Thyroid gland (tissue), 4 donors: ENCODE measurements around the gene NCAPD2. TPM values are rescaled to one million over a fixed set of nuclear protein-coding genes. Genes with fewer than 3 reads are reported as not detected.

ENCODE experiments used
- DNase-seq, 2 donors: peaks; one replicate each; pipeline ENCODE4 v3.0.0-alpha.2; 2019
- H3K27ac ChIP-seq, 3 donors: fragments of 200-600 bp; sonication (generic); 1 replicate in 2 of 3; 2 replicates in 1 of 3; pipeline ENCODE4 v1.5.1; 2016 to 2019; ENCODE audit warnings: mild to moderate bottlenecking in 1 of 3, moderate library complexity in 1 of 3
- H3K27me3 ChIP-seq: fragments of 200-600 bp; sonication (generic); one replicate; pipeline ENCODE4 v1.5.1; 2019
- H3K36me3 ChIP-seq, 2 donors: fragments of 200-600 bp; sonication (generic); one replicate each; pipeline ENCODE4 v1.5.1; 2016 to 2019
- H3K4me1 ChIP-seq, 2 donors: fragments of 200-600 bp; sonication (generic); one replicate each; pipeline ENCODE4 v1.5.1; 2017 to 2019
- H3K4me3 ChIP-seq, 3 donors: fragments of 200-600 bp; sonication (generic); replicated peaks in 1 of 3; 1 replicate in 2 of 3; 2 replicates in 1 of 3; pipeline ENCODE4 v1.5.1; 2016; ENCODE audit warnings: mild to moderate bottlenecking in 1 of 3
- H3K9me3 ChIP-seq: fragments of 200-600 bp; sonication (generic); one replicate; pipeline ENCODE4 v1.5.1; 2017
- POLR2A ChIP-seq, 2 donors: fragments of 450-650 bp; IDR thresholded peaks; one replicate each; pipeline ENCODE4 v1.6.1; 2017; ENCODE audit warnings: antibody characterized with exemption in 2 of 2, mild to moderate bottlenecking in 2 of 2, moderate library complexity in 1 of 2
- WGBS, 2 donors: methylation state at CpG; one replicate each; pipeline ENCODE4 v1.1.5; 2017; 5-methylcytosine and 5-hydroxymethylcytosine counted together
- intact Hi-C: fragments of 100-400 bp; cut with DNase I; formaldehyde crosslinking; loops from one replicate; pipeline ENCODE4 v1.15.1; 2023
- total RNA-seq, 4 donors: library from RNA; depleted of rRNA; stranded (reverse); fragments of >200 nt; gene quantifications; one replicate each; pipeline ENCODE4 v1.2.3, GENCODE V29; 2016
- TF ChIP-seq, protein P1 (sequence below), 6 experiments: fragments of 200-600 bp in 3 of 6; fragments of 450-650 bp in 3 of 6; sonication (generic) in 3 of 6; IDR thresholded peaks; one replicate each; pipeline ENCODE4 v1.5.1; 2016 to 2019; ENCODE audit warnings: antibody characterized with exemption in 6 of 6, mild to moderate bottlenecking in 2 of 6, inconsistent platforms in 1 of 6, moderate library complexity in 1 of 6

NCAPD2 gene
- total RNA-seq, 4 donors from 2014 or later: 22.4 to 31.8 (median 28.6) TPM

DNA sequence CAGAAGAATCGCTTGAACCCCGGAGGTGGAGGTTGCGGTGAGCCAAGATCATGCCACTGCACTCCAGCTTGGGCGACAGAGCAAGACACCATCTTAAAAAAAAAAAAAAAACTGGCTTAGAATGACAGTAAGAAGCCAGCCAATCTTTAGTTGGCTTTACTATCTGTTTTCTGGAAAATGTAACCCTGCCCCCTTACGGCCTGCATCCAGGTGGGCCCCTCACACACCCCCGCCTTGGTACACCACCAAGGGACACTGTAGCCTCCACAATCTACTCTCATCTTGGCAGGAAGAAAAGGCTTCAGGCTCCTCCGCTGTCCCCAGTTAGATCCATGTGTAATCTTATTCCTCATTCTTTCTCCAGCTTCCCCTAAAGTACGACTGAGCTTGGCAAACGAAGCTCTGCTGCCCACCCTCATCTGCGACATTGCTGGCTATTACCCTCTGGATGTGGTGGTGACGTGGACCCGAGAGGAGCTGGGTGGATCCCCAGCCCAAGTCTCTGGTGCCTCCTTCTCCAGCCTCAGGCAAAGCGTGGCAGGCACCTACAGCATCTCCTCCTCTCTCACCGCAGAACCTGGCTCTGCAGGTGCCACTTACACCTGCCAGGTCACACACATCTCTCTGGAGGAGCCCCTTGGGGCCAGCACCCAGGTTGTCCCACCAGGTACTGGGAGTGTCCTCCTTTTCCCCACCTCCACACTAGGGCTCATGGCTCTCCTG lies 35.5 kb upstream of the NCAPD2 start:
- no peak for TF ChIP-seq POLR2A (IDR thresholded peaks at IDR 0.05)
- TF ChIP-seq, protein P1, sequence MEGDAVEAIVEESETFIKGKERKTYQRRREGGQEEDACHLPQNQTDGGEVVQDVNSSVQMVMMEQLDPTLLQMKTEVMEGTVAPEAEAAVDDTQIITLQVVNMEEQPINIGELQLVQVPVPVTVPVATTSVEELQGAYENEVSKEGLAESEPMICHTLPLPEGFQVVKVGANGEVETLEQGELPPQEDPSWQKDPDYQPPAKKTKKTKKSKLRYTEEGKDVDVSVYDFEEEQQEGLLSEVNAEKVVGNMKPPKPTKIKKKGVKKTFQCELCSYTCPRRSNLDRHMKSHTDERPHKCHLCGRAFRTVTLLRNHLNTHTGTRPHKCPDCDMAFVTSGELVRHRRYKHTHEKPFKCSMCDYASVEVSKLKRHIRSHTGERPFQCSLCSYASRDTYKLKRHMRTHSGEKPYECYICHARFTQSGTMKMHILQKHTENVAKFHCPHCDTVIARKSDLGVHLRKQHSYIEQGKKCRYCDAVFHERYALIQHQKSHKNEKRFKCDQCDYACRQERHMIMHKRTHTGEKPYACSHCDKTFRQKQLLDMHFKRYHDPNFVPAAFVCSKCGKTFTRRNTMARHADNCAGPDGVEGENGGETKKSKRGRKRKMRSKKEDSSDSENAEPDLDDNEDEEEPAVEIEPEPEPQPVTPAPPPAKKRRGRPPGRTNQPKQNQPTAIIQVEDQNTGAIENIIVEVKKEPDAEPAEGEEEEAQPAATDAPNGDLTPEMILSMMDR (IDR thresholded peaks at IDR 0.05): no peak
- WGBS, 2 donors: 92 to 95% methylated on average over 14 of the region's 14 CpGs
- Histone ChIP-seq H3K4me3 (no peak overlapping the region), H3K9me3 (no peaks in the 10 kb centered on the region), H3K36me3 (peaks cover 47 to 55% of the 10 kb centered on the region in 2 donors), H3K4me1 (peaks cover 0 to 2% of the 10 kb centered on the region in 2 donors), H3K27me3 (no peaks in the 10 kb centered on the region), H3K27ac (no peak overlapping the region)
- intact Hi-C loops: no loop called here
- DNase-seq: no peak

DNA sequence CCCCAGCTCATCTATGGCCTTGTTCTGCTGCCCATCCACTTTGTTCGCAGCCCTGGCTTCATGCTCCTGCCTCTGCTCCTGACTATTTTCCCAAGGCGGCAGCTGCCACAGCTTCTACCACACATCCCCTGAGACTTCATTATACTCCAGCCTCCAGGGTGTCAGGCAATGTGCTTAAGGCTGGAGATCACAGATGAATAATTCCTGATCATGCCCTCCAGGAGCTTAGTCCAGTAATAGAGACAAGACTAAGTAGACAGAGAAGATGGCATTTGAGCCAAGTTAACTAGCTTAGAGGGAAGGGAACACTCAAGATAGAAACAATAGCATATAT lies 34.9 kb upstream of the NCAPD2 start:
- DNase-seq: no peak
- H3K9me3 ChIP-seq: no peaks in the 10 kb centered on the region
- no peaks in the 10 kb centered on the region for H3K27me3 ChIP-seq
- TF ChIP-seq, protein P1 (IDR thresholded peaks at IDR 0.05): no peak
- no peak for TF ChIP-seq POLR2A (IDR thresholded peaks at IDR 0.05)
- no peak overlapping the region for H3K27ac ChIP-seq
- H3K4me3 ChIP-seq: no peak overlapping the region
- no peaks in the 10 kb centered on the region for H3K4me1 ChIP-seq
- H3K36me3 ChIP-seq: peaks cover 50 to 61% of the 10 kb centered on the region in 2 donors
- 97 to 100% methylated on average over 2 of the region's 2 CpGs for WGBS, 2 donors
- intact Hi-C loops: no loop called here

DNA sequence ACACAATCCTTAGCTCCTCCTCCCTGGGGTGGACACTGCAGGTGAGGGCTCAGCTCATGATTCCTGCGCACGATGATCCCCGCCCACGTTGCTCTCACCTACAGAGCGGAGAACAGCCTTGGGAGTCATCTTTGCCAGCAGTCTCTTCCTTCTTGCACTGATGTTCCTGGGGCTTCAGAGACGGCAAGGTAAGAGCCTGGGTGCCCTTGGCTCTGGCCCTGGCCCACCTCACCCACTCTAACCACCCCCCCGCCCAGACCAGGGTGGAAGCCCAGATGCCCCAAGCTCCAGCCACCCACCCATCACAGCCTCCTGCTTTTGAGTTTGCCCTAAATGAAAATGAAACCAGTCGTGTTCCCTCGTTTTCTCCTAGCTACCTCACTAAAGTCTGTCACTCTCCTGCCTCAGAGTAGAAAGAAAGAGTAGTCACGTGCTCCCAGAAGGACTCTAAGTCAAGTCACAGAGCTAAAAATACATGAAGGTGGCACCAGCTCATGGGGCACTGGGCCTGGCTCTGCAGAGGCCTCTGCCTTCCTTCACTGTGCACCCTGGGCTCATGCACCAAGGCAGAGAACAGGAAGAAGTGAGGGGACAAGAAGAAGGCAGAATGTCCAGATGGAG lies 33.0 kb upstream of the NCAPD2 start:
- WGBS, 2 donors: 86 to 91% methylated on average over 9 to 10 of the region's 10 CpGs
- no peak overlapping the region for H3K4me3 ChIP-seq
- H3K27ac ChIP-seq: peak overlapping the region in 1 of 3 donors; percentile 45
- TF ChIP-seq, protein P1 (IDR thresholded peaks at IDR 0.05): no peak
- TF ChIP-seq POLR2A (IDR thresholded peaks at IDR 0.05): no peak
- DNase-seq: no peak
- intact Hi-C loops: no loop called here
- H3K27me3 ChIP-seq: no peaks in the 10 kb centered on the region
- no peaks in the 10 kb centered on the region for H3K9me3 ChIP-seq
- no peaks in the 10 kb centered on the region for H3K4me1 ChIP-seq
- peaks cover 58 to 75% of the 10 kb centered on the region in 2 donors for H3K36me3 ChIP-seq

DNA sequence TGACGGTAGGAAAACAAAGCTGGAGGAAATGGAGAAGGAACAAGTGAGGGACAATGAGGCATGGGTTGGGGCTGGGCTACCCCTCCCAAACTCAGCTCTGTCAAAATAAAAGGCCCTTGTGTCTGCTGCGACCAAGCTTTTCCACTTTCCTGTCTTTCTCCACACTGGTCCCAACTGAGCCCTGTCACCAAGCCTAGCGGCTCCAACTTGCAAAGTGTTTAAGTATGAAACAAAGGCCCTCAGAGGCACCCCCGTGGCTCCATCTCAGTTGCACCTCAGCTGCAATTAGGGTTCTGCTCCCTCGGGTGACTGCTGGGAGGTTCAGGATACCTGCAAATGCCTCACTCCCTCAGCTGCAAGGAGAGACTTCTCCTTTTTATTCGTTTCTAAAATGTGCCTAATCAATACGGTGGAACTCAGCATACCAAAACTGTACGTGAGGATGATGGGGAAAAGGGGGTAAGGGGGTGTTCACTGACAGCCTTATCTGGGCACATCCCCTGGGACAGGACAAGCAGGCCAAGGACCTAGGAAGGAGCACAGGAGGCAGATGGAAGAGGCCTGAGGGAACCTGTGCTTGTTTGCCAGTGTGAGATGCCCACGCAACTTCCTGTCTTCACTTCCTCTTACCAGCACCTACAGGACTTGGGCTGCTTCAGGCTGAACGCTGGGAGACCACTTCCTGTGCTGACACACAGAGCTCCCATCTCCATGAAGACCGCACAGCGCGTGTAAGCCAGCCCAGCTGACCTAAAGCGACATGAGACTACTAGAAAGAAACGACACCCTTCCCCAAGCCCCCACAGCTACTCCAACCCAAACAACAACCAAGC lies 32.3 kb upstream of the NCAPD2 start:
- 67 to 79% methylated on average over 15 of the region's 15 CpGs for WGBS, 2 donors
- no peak for TF ChIP-seq POLR2A (IDR thresholded peaks at IDR 0.05)
- Histone ChIP-seq H3K9me3 (no peaks in the 10 kb centered on the region), H3K27me3 (no peaks in the 10 kb centered on the region), H3K4me1 (no peaks in the 10 kb centered on the region), H3K36me3 (peaks cover 60 to 76% of the 10 kb centered on the region in 2 donors), H3K4me3 (no peak overlapping the region), H3K27ac (peak overlapping the region in 1 of 3 donors; percentile 45)
- DNase-seq: peak in 1 of 2 donors; percentile 20
- intact Hi-C loops: no loop called here

DNA sequence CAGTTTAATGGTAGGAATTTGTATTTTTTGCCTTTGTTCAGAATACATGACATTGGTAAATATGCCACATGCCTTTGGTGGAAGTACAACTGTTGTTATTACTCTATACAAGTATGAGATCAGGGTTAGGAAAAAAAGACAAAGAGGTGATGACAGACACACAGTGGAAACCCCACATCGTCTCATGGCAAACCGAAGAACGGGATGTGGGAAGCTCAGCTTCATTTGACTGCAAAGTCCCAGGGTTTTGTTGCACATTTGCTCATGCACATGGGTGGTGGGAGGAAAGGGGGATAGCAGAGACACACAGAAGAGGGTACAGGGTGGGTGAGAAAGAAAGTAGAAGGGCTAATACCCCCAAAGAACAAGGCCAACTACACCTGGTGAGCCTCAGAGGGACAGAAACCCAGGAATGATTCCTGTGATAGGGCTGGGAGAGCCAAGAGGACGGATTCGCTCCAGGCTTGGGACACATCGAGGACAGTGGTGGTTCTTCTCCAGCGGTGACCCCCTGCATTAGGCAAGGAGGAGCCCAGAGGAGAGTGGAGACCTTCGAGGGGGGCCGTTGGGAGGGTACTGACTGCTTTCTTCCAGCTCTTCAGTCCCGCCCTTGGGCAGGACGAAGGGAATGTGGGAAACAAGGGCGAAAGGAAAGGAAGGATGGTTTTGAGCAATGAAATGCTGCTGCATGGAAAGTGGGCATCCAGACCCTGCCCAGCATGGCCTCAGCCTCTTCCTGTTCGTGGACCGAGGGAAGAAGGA lies 31.5 kb upstream of the NCAPD2 start:
- DNase-seq: no peak
- H3K4me3 ChIP-seq: no peak overlapping the region
- no peaks in the 10 kb centered on the region for H3K27me3 ChIP-seq
- no peaks in the 10 kb centered on the region for H3K9me3 ChIP-seq
- H3K36me3 ChIP-seq: peaks cover 56 to 73% of the 10 kb centered on the region in 2 donors
- H3K4me1 ChIP-seq: no peaks in the 10 kb centered on the region
- no peak overlapping the region for H3K27ac ChIP-seq
- intact Hi-C loops: no loop called here
- no peak for TF ChIP-seq POLR2A (IDR thresholded peaks at IDR 0.05)
- TF ChIP-seq, protein P1 (IDR thresholded peaks at IDR 0.05): no peak
- WGBS, 2 donors: 88 to 91% methylated on average over 14 of the region's 14 CpGs
